ENCODE data around the gene PTPDC1.

- no peak for TF ChIP-seq EP300 (IDR thresholded peaks at IDR 0.05)
- TF ChIP-seq, protein P1, sequence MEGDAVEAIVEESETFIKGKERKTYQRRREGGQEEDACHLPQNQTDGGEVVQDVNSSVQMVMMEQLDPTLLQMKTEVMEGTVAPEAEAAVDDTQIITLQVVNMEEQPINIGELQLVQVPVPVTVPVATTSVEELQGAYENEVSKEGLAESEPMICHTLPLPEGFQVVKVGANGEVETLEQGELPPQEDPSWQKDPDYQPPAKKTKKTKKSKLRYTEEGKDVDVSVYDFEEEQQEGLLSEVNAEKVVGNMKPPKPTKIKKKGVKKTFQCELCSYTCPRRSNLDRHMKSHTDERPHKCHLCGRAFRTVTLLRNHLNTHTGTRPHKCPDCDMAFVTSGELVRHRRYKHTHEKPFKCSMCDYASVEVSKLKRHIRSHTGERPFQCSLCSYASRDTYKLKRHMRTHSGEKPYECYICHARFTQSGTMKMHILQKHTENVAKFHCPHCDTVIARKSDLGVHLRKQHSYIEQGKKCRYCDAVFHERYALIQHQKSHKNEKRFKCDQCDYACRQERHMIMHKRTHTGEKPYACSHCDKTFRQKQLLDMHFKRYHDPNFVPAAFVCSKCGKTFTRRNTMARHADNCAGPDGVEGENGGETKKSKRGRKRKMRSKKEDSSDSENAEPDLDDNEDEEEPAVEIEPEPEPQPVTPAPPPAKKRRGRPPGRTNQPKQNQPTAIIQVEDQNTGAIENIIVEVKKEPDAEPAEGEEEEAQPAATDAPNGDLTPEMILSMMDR (IDR thresholded peaks at IDR 0.05): no peak
- no peak for TF ChIP-seq POLR2AphosphoS5 (IDR thresholded peaks at IDR 0.05)
- no peak for TF ChIP-seq POLR2A (IDR thresholded peaks at IDR 0.05)
Measured at GRCh38 chr9:94080249-94080648, 4.0 kb upstream of the PTPDC1 start.
